Mesenchymal stem cell (in vitro differentiated cells and primary cell): ENCODE data around the gene TTLL9.
"Not testable (repeated sequence)": the region's sequence is repeated elsewhere in the genome, so short reads cannot be mapped to it uniquely, and the experiment has no call there.

Experiments
- DNase-seq: peaks from one replicate; pipeline ENCODE4 v3.0.0-alpha.2; 2013
- H2AFZ ChIP-seq: one replicate; pipeline ENCODE4 v1.6.1; 2013; ENCODE audit warnings: low read depth, mild to moderate bottlenecking, control low read depth, inconsistent platforms, low read length, moderate library complexity
- H2AK5ac ChIP-seq: 2 replicates; pipeline ENCODE4 v1.6.1; 2013; ENCODE audit warnings: low read length, moderate library complexity, mild to moderate bottlenecking, inconsistent platforms; ENCODE audit not compliant: severe bottlenecking
- H2BK120ac ChIP-seq: one replicate; pipeline ENCODE4 v1.6.1; 2013; ENCODE audit warnings: low read depth, mild to moderate bottlenecking, inconsistent platforms, low read length, moderate library complexity
- H2BK12ac ChIP-seq, 2 experiments: one replicate each; pipeline ENCODE4 v1.6.1; 2013; ENCODE audit warnings: inconsistent platforms in 2 of 2, low read length in 2 of 2, mild to moderate bottlenecking in 2 of 2, moderate library complexity in 2 of 2, control low read depth in 1 of 2
- H2BK15ac ChIP-seq: one replicate; pipeline ENCODE4 v1.6.1; 2013; ENCODE audit warnings: mild to moderate bottlenecking, low read depth, inconsistent platforms; ENCODE audit not compliant: poor library complexity, severe bottlenecking
- H2BK5ac ChIP-seq: 2 replicates; pipeline ENCODE4 v1.6.1; 2013; ENCODE audit warnings: low read depth, mild to moderate bottlenecking, low read length, control low read depth, inconsistent platforms; ENCODE audit not compliant: poor library complexity, severe bottlenecking
- H3K14ac ChIP-seq, 2 experiments: one replicate each; pipeline ENCODE4 v1.6.1; 2013; ENCODE audit warnings: inconsistent platforms in 2 of 2, low read length in 2 of 2, control low read depth in 1 of 2, mild to moderate bottlenecking in 1 of 2, moderate library complexity in 1 of 2
- H3K18ac ChIP-seq, 2 experiments: one replicate each; pipeline ENCODE4 v1.6.1; 2013; ENCODE audit warnings: inconsistent platforms in 2 of 2, low read length in 2 of 2, control low read depth in 1 of 2, low read depth in 1 of 2, mild to moderate bottlenecking in 1 of 2
- H3K23ac ChIP-seq, 2 experiments: one replicate each; pipeline ENCODE4 v1.6.1; 2013; ENCODE audit warnings: inconsistent platforms in 2 of 2, low read length in 2 of 2, mild to moderate bottlenecking in 2 of 2, moderate library complexity in 2 of 2, control low read depth in 1 of 2
- H3K27ac ChIP-seq: 2 replicates; pipeline ENCODE4 v1.5.1; 2013; ENCODE audit warnings: mild to moderate bottlenecking, moderate library complexity, low read length, control low read depth, inconsistent platforms; ENCODE audit not compliant: poor library complexity, severe bottlenecking
- H3K27me3 ChIP-seq, 2 experiments: 2 replicates each; pipeline versions ENCODE4 v1.6.1 to v1.7.0; 2013; ENCODE audit warnings: low read length in 2 of 2, mild to moderate bottlenecking in 2 of 2, moderate library complexity in 2 of 2, control low read depth in 1 of 2, inconsistent platforms in 1 of 2; ENCODE audit not compliant: control insufficient read depth in 1 of 2, insufficient read depth in 1 of 2
- H3K36me3 ChIP-seq, 2 experiments: 2 replicates each; pipeline versions ENCODE4 v1.6.1 to v1.7.0; 2013; ENCODE audit warnings: low read length in 2 of 2, control low read depth in 1 of 2, inconsistent platforms in 1 of 2, low read depth in 1 of 2, mild to moderate bottlenecking in 1 of 2; ENCODE audit not compliant: insufficient read depth in 2 of 2, control insufficient read depth in 1 of 2
- H3K4ac ChIP-seq, 2 experiments: one replicate each; pipeline ENCODE4 v1.6.1; 2013; ENCODE audit warnings: inconsistent platforms in 2 of 2, low read length in 2 of 2, mild to moderate bottlenecking in 2 of 2, moderate library complexity in 2 of 2, control low read depth in 1 of 2, low read depth in 1 of 2
- H3K4me1 ChIP-seq: 2 replicates; pipeline ENCODE4 v1.6.1; 2013; ENCODE audit warnings: low read depth, low read length, control low read depth; ENCODE audit not compliant: control insufficient read depth, insufficient read depth
- H3K4me2 ChIP-seq: 2 replicates; pipeline ENCODE4 v1.6.1; 2013; ENCODE audit warnings: low read length, mild to moderate bottlenecking, inconsistent platforms; ENCODE audit not compliant: poor library complexity, severe bottlenecking
- H3K4me3 ChIP-seq, 2 experiments: 2 replicates each; pipeline versions ENCODE4 v1.5.1 to v1.7.0; 2013; ENCODE audit warnings: low read length in 2 of 2, mild to moderate bottlenecking in 2 of 2, control low read depth in 1 of 2, low read depth in 1 of 2; ENCODE audit not compliant: insufficient read depth in 1 of 2
- H3K79me1 ChIP-seq: replicated peaks from 2 replicates; pipeline ENCODE4 v1.6.1; 2013; ENCODE audit warnings: mild to moderate bottlenecking, control low read depth, low read length, inconsistent platforms; ENCODE audit not compliant: poor library complexity, severe bottlenecking
- H3K9ac ChIP-seq: 2 replicates; pipeline ENCODE4 v1.7.0; 2013; ENCODE audit warnings: mild to moderate bottlenecking, low read length, moderate library complexity
- H3K9me3 ChIP-seq: 2 replicates; pipeline ENCODE4 v1.7.0; 2013; ENCODE audit warnings: mild to moderate bottlenecking, low read length; ENCODE audit not compliant: control insufficient read depth
- H4K8ac ChIP-seq: one replicate; pipeline ENCODE4 v1.6.1; 2013; ENCODE audit warnings: inconsistent platforms, mild to moderate bottlenecking, low read length, moderate library complexity
- H4K91ac ChIP-seq: one replicate; pipeline ENCODE4 v1.6.1; 2013; ENCODE audit warnings: mild to moderate bottlenecking, low read length, inconsistent platforms
- WGBS: methylation state at CpG from one replicate; pipeline ENCODE4 v1.1.7; 2013; ENCODE audit warnings: mixed read lengths; 5-methylcytosine and 5-hydroxymethylcytosine counted together

The TTLL9 gene

DNA sequence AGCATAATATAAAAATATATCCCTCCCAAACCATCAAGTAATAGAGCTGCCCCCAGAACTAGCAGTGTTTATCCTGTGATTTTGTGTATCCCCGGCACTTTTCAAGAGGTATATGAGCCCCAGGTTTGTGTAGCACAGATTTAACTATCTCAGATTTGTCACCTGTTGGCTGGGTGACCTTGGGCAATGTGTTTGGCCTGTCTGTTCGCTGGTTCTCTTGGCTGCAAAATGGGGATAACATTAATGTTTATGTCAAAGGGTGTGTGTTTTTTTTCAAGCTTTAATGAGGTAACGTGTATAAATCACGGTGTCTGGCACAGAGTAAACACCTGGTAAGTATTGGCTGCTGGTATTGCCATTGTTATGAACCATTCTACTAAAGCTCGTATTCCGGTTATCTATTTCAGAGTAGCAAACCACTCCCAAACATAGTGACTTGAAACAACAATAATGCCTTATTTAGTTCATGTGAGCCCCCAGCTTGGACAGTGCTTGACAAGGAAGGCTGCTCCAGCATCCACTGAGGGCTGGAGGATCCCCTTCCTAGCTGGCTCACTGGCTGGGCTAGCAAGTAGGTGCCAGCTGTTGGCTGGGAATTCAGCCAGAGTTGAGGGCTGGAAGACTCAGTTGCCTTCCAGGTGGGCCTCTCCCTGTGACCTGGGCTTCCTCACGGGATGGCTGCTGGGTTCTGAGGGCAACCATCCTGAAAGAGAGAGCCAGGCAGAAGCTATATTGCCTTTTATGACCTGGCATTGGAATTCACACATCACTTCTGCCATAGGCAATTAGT, 45.3 kb downstream of the TTLL9 start:
- Histone ChIP-seq H2AFZ (no peak overlapping the region), H3K27ac (no peak overlapping the region), H3K23ac (no peak overlapping the region), H2BK5ac (no peak overlapping the region), H3K27me3 (peaks cover 75 to 91% of the 10 kb centered on the region in 2 experiments), H2BK15ac (no peak overlapping the region), H3K9ac (no peak overlapping the region), H2BK120ac (no peak overlapping the region), H3K4ac (no peak overlapping the region), H4K91ac (no peak overlapping the region), H2AK5ac (no peak overlapping the region), H3K4me1 (no peaks in the 10 kb centered on the region), H3K79me1 (no peaks in the 10 kb centered on the region), H3K4me3 (no peak overlapping the region), H3K18ac (no peak overlapping the region), H4K8ac (no peak overlapping the region), H2BK12ac (no peak overlapping the region), H3K9me3 (no peaks in the 10 kb centered on the region), H3K36me3 (no peaks in the 10 kb centered on the region), H3K4me2 (no peak overlapping the region), H3K14ac (no peak overlapping the region)
- DNase-seq, result no peak
- 80% methylated on average over 7 of the region's 7 CpGs for WGBS

DNA sequence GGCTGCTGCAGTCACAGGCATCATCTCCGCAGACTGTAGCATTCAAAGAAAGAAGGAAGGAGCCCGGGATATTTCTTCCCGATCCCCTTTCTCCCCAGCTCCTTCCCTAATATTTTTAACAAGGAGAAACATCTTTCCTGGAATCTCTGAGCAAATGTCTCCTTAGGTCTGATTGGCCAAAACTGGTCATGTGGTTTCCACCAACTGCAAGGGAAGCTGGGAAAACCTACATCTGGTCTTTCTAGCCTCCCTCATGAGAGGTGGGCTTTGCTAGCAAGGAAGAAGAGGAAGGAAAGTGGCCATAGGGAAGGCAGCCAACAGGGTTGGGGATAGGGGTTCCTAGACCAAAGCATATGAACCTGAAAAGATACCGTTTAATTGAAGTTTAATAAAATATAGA, 46.3 kb downstream of the TTLL9 start:
- Histone ChIP-seq H2AK5ac (no peak overlapping the region), H3K36me3 (no peaks in the 10 kb centered on the region), H3K79me1 (no peaks in the 10 kb centered on the region), H3K27me3 (peaks cover 72 to 87% of the 10 kb centered on the region in 2 experiments), H3K4me1 (no peaks in the 10 kb centered on the region), H3K4me2 (no peak overlapping the region), H3K27ac (no peak overlapping the region), H3K4ac (no peak overlapping the region), H3K14ac (no peak overlapping the region), H3K23ac (no peak overlapping the region), H3K18ac (no peak overlapping the region), H3K9ac (no peak overlapping the region), H3K9me3 (no peaks in the 10 kb centered on the region), H4K91ac (no peak overlapping the region), H2BK120ac (no peak overlapping the region), H2BK12ac (no peak overlapping the region), H4K8ac (no peak overlapping the region), H2BK5ac (no peak overlapping the region), H2AFZ (no peak overlapping the region), H2BK15ac (no peak overlapping the region), H3K4me3 (no peak overlapping the region)
- WGBS, result 85% methylated on average over 3 of the region's 4 CpGs
- DNase-seq, result no peak

DNA sequence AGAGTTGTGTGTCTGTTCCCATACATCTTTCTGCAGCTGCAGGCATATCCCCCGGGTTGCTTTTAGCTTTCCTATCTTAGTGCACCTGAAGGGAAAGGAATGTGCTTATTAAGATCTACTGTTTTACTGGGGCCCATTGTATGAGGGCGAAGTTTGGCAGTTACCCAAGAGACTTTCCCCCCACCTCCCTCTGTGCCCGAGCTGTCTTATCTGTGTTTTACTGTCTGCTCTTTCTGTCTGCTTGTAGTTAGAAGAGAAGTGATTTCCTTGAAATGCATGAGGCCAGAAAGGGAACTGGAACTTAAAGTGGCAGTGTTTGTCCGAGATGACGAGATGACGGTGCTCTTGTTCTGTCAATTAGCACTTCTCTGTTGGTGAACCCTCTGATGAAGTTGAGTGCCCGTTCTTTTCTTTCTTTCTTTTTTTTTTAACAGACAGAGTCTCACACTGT, 47.6 kb downstream of the TTLL9 start:
- not testable (repeated sequence) for H2BK15ac ChIP-seq, H3K14ac ChIP-seq, H2BK5ac ChIP-seq, H3K23ac ChIP-seq, H3K9ac ChIP-seq, H3K4me1 ChIP-seq, DNase-seq, H3K4me2 ChIP-seq, H3K4ac ChIP-seq, H3K18ac ChIP-seq, H4K91ac ChIP-seq, H3K79me1 ChIP-seq, H2AFZ ChIP-seq, H3K27ac ChIP-seq, H3K4me3 ChIP-seq, H3K36me3 ChIP-seq, H2AK5ac ChIP-seq, H2BK12ac ChIP-seq, H2BK120ac ChIP-seq, H4K8ac ChIP-seq, H3K9me3 ChIP-seq
- peaks cover 59 to 82% of the 10 kb centered on the region in 2 experiments for H3K27me3 ChIP-seq
- WGBS, result 50% methylated on average over 7 of the region's 7 CpGs

DNA sequence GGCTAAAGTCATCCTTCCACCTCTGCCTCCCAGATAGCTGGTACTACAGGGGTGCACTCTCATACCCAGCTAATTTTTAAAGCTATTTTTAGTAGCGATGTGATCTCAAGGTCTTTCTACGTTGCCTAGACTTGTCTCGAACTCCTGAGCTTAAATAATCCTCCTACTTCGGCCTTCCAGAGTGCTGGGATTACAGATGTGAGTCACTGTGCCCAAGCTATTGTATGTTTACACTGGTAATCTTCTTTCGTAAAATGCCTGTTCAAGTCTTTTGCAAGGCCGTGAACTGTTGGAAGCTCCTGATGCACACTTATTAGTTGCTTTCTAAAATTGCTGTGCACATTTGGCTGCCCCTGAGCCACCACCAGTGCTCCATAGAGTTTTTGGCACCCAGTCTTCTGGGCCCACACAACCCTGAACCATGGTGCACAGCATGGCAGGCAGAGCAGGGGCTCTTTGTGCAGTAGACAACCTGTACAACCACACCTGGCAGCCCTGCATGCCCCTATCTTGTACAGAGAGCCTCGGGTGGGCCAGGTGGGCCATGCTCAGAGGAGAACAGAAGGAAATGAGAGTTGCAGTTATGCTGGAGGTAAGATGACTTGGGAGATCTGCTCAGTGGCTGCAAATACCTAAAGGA, 48.2 kb downstream of the TTLL9 start:
- H3K23ac ChIP-seq, result no peak overlapping the region
- H3K14ac ChIP-seq, result peak overlapping the region in 1 of 2 experiments; percentile 26
- no peak overlapping the region for H3K4ac ChIP-seq
- no peak overlapping the region for H2BK5ac ChIP-seq
- no peak overlapping the region for H2BK120ac ChIP-seq
- peak; percentile 18 for DNase-seq
- no peaks in the 10 kb centered on the region for H3K79me1 ChIP-seq
- H3K4me1 ChIP-seq, result peaks cover 2% of the 10 kb centered on the region
- 77% methylated on average over 7 of the region's 7 CpGs for WGBS
- no peak overlapping the region for H3K4me3 ChIP-seq
- H2AFZ ChIP-seq, result no peak overlapping the region
- H3K18ac ChIP-seq, result no peak overlapping the region
- no peak overlapping the region for H2BK15ac ChIP-seq
- no peaks in the 10 kb centered on the region for H3K9me3 ChIP-seq
- no peak overlapping the region for H3K9ac ChIP-seq
- no peak overlapping the region for H2BK12ac ChIP-seq
- H2AK5ac ChIP-seq, result no peak overlapping the region
- H3K27me3 ChIP-seq, result peaks cover 57 to 82% of the 10 kb centered on the region in 2 experiments
- H3K4me2 ChIP-seq, result no peak overlapping the region
- H3K27ac ChIP-seq, result no peak overlapping the region
- H4K8ac ChIP-seq, result no peak overlapping the region
- no peak overlapping the region for H4K91ac ChIP-seq
- H3K36me3 ChIP-seq, result no peaks in the 10 kb centered on the region
